DOHH2 (cell line): Measurements from ENCODE around the gene B4GALT5.

Experiments
- H3F3A ChIP-seq: fragments of 200-600 bp; sonication (generic), shearing (Covaris generic); 2 replicates; pipeline ENCODE4 v1.6.0; 2016; ENCODE audit warnings: antibody characterized with exemption, mild to moderate bottlenecking; ENCODE audit not compliant: control insufficient read depth, insufficient read depth
- H3K27ac ChIP-seq: fragments of 200-600 bp; sonication (generic); 2 replicates; pipeline ENCODE4 v1.5.1; 2014; ENCODE audit warnings: low read depth, mild to moderate bottlenecking, low read length, moderate library complexity
- H3K27me3 ChIP-seq: fragments of 200-600 bp; sonication (generic); 2 replicates; pipeline ENCODE4 v1.6.1; 2014; ENCODE audit warnings: mild to moderate bottlenecking, low read length, mixed read lengths; ENCODE audit not compliant: control insufficient read depth
- H3K36me3 ChIP-seq: fragments of 200-600 bp; sonication (generic); 2 replicates; pipeline ENCODE4 v1.6.1; 2014; ENCODE audit warnings: mild to moderate bottlenecking, low read length, moderate library complexity, mixed read lengths; ENCODE audit not compliant: control insufficient read depth
- H3K4me1 ChIP-seq: fragments of 200-600 bp; sonication (generic); 2 replicates; pipeline ENCODE4 v1.6.1; 2014; ENCODE audit warnings: mild to moderate bottlenecking, low read length, mixed read lengths; ENCODE audit not compliant: control insufficient read depth
- H3K4me2 ChIP-seq: fragments of 200-600 bp; sonication (generic); 2 replicates; pipeline ENCODE4 v1.6.0; 2014; ENCODE audit warnings: mild to moderate bottlenecking, low read length, moderate library complexity
- H3K4me3 ChIP-seq: fragments of 200-600 bp; sonication (generic); 2 replicates; pipeline ENCODE4 v1.5.1; 2014; ENCODE audit warnings: mild to moderate bottlenecking, low read length, mixed read lengths
- H3K79me2 ChIP-seq: fragments of 200-600 bp; sonication (generic); 2 replicates; pipeline ENCODE4 v1.6.1; 2014; ENCODE audit warnings: mild to moderate bottlenecking, low read length, mixed read lengths; ENCODE audit not compliant: control insufficient read depth
- H3K9me2 ChIP-seq: fragments of 200-600 bp; sonication (generic); replicated peaks from 2 replicates; pipeline ENCODE4 v1.6.1; 2014; ENCODE audit warnings: mild to moderate bottlenecking, low read length, mixed read lengths; ENCODE audit not compliant: control insufficient read depth
- H3K9me3 ChIP-seq: fragments of 200-600 bp; sonication (generic); 2 replicates; pipeline ENCODE4 v1.6.1; 2014; ENCODE audit warnings: antibody characterized with exemption, low read length, mixed read lengths; ENCODE audit not compliant: control insufficient read depth, insufficient read depth
- H4K20me1 ChIP-seq: fragments of 200-600 bp; sonication (generic); 2 replicates; pipeline ENCODE4 v1.6.0; 2014; ENCODE audit warnings: low read depth, mild to moderate bottlenecking, antibody characterized with exemption, low read length, moderate library complexity; ENCODE audit not compliant: control insufficient read depth, insufficient read depth
- EZH2phosphoT487 ChIP-seq: fragments of 200-600 bp; sonication (generic); IDR thresholded peaks from 2 replicates; pipeline ENCODE4 v1.6.1; 2017; ENCODE audit warnings: borderline replicate concordance, mild to moderate bottlenecking, antibody characterized with exemption, low read length, moderate library complexity, mixed read lengths
- TF ChIP-seq, protein P1 (sequence below): fragments of 200-600 bp; sonication (generic); IDR thresholded peaks from one replicate; pipeline ENCODE4 v1.5.1; 2014; ENCODE audit warnings: antibody characterized with exemption, mild to moderate bottlenecking, low read depth, low read length; ENCODE audit not compliant: poor library complexity, severe bottlenecking

B4GALT5 gene

DNA sequence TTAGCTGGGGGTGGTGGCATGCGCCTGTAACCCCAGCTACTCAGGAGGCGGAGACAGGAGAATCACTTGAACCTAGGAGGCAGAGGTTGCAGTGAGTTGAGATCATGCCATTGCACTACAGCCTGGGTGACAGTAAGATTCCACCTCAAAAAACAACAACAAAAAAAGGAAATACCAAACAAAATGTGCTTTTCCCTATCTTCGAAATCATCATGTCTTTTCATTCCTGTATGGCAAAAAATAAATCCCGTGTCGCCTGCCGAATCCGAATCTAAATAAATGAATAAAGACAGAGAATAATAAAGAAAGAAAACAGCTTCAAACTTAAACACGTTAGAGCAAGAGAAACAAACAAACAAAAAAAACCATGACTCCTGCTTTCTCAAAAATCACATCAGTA, 11.8 kb downstream of the B4GALT5 start:
- H3K4me3 ChIP-seq = no peak overlapping the region
- no peak overlapping the region for H3K27ac ChIP-seq
- no peak for TF ChIP-seq EZH2phosphoT487
- TF ChIP-seq, protein P1, sequence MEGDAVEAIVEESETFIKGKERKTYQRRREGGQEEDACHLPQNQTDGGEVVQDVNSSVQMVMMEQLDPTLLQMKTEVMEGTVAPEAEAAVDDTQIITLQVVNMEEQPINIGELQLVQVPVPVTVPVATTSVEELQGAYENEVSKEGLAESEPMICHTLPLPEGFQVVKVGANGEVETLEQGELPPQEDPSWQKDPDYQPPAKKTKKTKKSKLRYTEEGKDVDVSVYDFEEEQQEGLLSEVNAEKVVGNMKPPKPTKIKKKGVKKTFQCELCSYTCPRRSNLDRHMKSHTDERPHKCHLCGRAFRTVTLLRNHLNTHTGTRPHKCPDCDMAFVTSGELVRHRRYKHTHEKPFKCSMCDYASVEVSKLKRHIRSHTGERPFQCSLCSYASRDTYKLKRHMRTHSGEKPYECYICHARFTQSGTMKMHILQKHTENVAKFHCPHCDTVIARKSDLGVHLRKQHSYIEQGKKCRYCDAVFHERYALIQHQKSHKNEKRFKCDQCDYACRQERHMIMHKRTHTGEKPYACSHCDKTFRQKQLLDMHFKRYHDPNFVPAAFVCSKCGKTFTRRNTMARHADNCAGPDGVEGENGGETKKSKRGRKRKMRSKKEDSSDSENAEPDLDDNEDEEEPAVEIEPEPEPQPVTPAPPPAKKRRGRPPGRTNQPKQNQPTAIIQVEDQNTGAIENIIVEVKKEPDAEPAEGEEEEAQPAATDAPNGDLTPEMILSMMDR = no peak
- peaks cover 98% of the 10 kb centered on the region for H3K79me2 ChIP-seq
- H3K9me2 ChIP-seq = no peaks in the 10 kb centered on the region
- no peaks in the 10 kb centered on the region for H3K27me3 ChIP-seq
- no peaks in the 10 kb centered on the region for H3K9me3 ChIP-seq
- H3K36me3 ChIP-seq = no peaks in the 10 kb centered on the region
- H4K20me1 ChIP-seq = peaks cover 28% of the 10 kb centered on the region; the same call in 1 of the 2 replicates
- H3K4me2 ChIP-seq = peak overlapping the region; percentile 81
- peaks cover 28% of the 10 kb centered on the region for H3F3A ChIP-seq
- H3K4me1 ChIP-seq = peaks cover 94% of the 10 kb centered on the region

DNA sequence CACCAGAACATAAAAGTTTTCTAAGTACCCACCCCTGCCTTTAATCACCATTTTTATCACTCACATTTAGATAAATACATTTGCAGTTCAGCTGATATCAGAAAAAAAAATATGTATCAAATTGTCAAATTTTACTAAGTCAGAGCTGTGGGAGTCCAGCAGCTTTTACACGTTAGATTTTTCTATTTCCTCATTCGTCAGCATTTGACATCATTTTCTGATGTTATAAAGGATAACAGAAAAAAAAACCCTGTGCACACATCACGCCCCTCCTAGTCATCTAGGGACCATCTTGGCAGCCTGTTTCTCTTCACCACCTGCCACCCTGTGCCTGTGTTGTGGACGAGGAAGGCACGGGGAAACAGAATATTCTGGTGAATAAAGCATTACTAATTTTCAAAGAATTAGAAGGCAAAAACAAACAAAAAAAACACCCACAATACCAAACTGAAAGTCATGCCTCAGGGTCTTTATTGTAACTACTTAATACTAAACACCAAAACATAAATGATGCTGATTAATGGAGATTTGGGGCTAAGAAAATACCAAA, 12.4 kb downstream of the B4GALT5 start:
- Histone ChIP-seq H3K4me2 (peak overlapping the region; percentile 81; the same call in 1 of the 2 replicates), H3K4me1 (peaks cover 94% of the 10 kb centered on the region), H3K27ac (no peak overlapping the region)

DNA sequence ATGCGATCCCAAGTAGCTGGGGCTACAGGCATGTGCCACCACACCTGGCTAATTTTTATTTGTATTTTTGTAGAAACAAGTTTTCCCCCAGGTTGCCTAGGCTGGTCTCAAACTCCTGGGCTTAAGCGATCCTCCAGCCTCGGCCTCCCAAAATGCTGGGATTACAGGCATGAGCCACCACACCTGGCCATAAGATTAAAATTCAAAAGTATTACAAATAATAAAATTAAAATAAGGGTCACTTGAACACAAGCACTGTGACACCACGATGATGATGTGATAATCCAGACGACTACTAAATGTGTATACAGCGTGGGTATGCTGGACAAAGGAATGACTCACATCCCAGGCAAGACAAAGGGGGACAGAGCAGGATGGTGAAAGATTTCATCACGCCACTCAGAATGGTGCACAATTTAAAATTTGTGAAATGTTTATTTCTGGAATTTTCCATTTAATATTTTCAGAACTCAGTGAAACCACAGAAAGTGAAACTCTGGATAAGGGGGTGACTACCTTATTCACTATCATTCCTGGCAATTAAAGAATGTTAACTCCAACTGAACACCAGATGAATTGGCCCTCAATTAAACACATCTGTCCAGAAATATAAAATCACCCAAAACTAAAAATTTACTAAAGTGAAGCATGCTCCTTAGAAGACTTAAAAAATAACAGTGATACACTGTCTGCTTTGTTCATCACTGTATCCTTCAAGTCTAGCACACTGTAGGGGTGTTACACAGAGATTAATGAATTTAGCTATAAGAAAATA, 13.1 kb downstream of the B4GALT5 start:
- H3K27ac ChIP-seq = no peak overlapping the region
- no peaks in the 10 kb centered on the region for H3K9me2 ChIP-seq
- peaks cover 91% of the 10 kb centered on the region for H3K4me1 ChIP-seq
- H4K20me1 ChIP-seq = peaks cover 31% of the 10 kb centered on the region; the same call in 1 of the 2 replicates
- H3K27me3 ChIP-seq = no peaks in the 10 kb centered on the region
- H3K36me3 ChIP-seq = no peaks in the 10 kb centered on the region
- H3F3A ChIP-seq = peaks cover 16% of the 10 kb centered on the region
- no peaks in the 10 kb centered on the region for H3K9me3 ChIP-seq
- TF ChIP-seq EZH2phosphoT487 = no peak
- TF ChIP-seq, protein P1 = no peak
- peak overlapping the region; percentile 81; the same call in 1 of the 2 replicates for H3K4me2 ChIP-seq
- H3K4me3 ChIP-seq = no peak overlapping the region
- H3K79me2 ChIP-seq = peaks cover 98% of the 10 kb centered on the region

More for the DNA sequence above, 12.4 kb downstream of the B4GALT5 start:
- no peaks in the 10 kb centered on the region for H3K9me2 ChIP-seq
- no peaks in the 10 kb centered on the region for H3K27me3 ChIP-seq
- TF ChIP-seq, protein P1 = no peak
- no peak for TF ChIP-seq EZH2phosphoT487
- peaks cover 22% of the 10 kb centered on the region for H3F3A ChIP-seq
- H3K79me2 ChIP-seq = peaks cover 98% of the 10 kb centered on the region
- no peaks in the 10 kb centered on the region for H3K9me3 ChIP-seq
- H3K36me3 ChIP-seq = no peaks in the 10 kb centered on the region
- H4K20me1 ChIP-seq = peaks cover 28% of the 10 kb centered on the region; the same call in 1 of the 2 replicates
- no peak overlapping the region for H3K4me3 ChIP-seq
